ENCODE results near the gene TXNDC8.

TXNDC8 gene

DNA sequence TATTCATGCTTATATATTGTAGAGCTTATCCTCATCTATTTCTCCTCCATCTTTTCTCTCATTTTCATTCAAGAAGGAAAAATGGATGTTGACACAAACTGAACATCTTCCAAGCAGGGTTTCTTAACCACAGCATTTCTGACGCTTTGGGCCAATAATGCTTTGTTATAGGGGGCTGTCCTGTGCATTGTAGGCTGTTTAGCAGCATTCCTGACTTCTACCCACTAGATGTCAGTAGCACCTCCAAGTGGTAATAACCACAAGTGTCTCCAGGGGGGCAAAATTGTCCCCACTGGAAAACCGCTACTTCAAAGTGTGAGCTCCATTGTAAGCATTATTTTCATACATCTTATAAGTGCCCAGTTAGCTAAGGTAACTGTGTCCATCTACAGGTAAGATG is 2.6 kb upstream of the TXNDC8 start:
- no peaks in the 10 kb centered on the region for H3K9me2 ChIP-seq (replicated peaks; ENCODE audit: insufficient read depth, low read length)
- H4K20me1 ChIP-seq (ENCODE audit: low read depth, low read length), result no peaks in the 10 kb centered on the region
- no peak overlapping the region for H3K27ac ChIP-seq (ENCODE audit: low read depth, low read length)
- no peak overlapping the region for H2AFZ ChIP-seq (ENCODE audit: low read depth, low read length, severe bottlenecking)
- H3K4me3 ChIP-seq (ENCODE audit: insufficient read depth, low read length, poor library complexity, severe bottlenecking), result no peak overlapping the region
- H3F3A ChIP-seq (ENCODE audit: insufficient read depth), result no peaks in the 10 kb centered on the region
- no peaks in the 10 kb centered on the region for H3K79me2 ChIP-seq (ENCODE audit: insufficient read depth, low read length)
- TF ChIP-seq EZH2phosphoT487 (conservative IDR thresholded peaks at IDR 0.05; ENCODE audit: low read length) (no peak), CTCF (IDR thresholded peaks at IDR 0.05; ENCODE audit: insufficient read depth, low read length, poor library complexity, severe bottlenecking) (peak; percentile 17)
- H3K9me3 ChIP-seq (ENCODE audit: insufficient read depth, low read length), result no peaks in the 10 kb centered on the region
- H3K9ac ChIP-seq (ENCODE audit: low read length), result no peak overlapping the region
- H3K4me2 ChIP-seq (ENCODE audit: low read depth, low read length, poor library complexity, severe bottlenecking), result no peak overlapping the region
- H3K36me3 ChIP-seq (ENCODE audit: low read length), result no peaks in the 10 kb centered on the region
- H3K27me3 ChIP-seq (ENCODE audit: low read length), result no peaks in the 10 kb centered on the region

- no peak overlapping the region for H3K4me3 ChIP-seq (ENCODE audit: insufficient read depth, low read length, poor library complexity, severe bottlenecking)
- TF ChIP-seq EZH2phosphoT487 (conservative IDR thresholded peaks at IDR 0.05; ENCODE audit: low read length), result no peak
- TF ChIP-seq CTCF (IDR thresholded peaks at IDR 0.05; ENCODE audit: insufficient read depth, low read length, poor library complexity, severe bottlenecking), result no peak
- H3K4me2 ChIP-seq (ENCODE audit: low read depth, low read length, poor library complexity, severe bottlenecking), result no peak overlapping the region
- H3K36me3 ChIP-seq (ENCODE audit: low read length), result no peaks in the 10 kb centered on the region
- H3K9ac ChIP-seq (ENCODE audit: low read length), result no peak overlapping the region
- no peak overlapping the region for H3K27ac ChIP-seq (ENCODE audit: low read depth, low read length)
- H3F3A ChIP-seq (ENCODE audit: insufficient read depth), result no peaks in the 10 kb centered on the region
- H3K79me2 ChIP-seq (ENCODE audit: insufficient read depth, low read length), result no peaks in the 10 kb centered on the region
- H3K27me3 ChIP-seq (ENCODE audit: low read length), result no peaks in the 10 kb centered on the region
- no peaks in the 10 kb centered on the region for H4K20me1 ChIP-seq (ENCODE audit: low read depth, low read length)
- H3K9me3 ChIP-seq (ENCODE audit: insufficient read depth, low read length), result no peaks in the 10 kb centered on the region
- H3K9me2 ChIP-seq (replicated peaks; ENCODE audit: insufficient read depth, low read length), result no peaks in the 10 kb centered on the region
- H2AFZ ChIP-seq (ENCODE audit: low read depth, low read length, severe bottlenecking), result no peak overlapping the region
These were observed 480 bp upstream of the TXNDC8 start for GRCh38 chr9:110338143-110338542.

DNA sequence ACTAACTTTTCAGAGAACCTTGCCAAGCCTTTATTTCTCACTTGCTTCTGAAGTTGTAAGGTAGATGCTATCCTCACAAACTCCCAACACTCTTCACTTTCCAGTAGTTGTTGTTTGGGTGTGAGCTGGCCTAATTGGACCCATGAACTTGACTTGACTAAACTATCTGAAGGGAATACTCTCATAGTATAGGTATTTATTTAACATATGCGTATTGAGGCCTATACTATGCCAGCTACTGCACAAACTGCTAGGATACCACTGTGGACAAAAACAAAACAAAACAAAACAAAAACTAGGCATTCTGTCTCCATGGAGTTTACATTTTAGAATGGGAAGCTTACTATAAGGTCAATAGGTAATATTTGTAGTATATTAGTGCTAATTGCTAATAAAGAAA is 1.3 kb downstream of the TXNDC8 start:
- H3K4me3 ChIP-seq (ENCODE audit: insufficient read depth, low read length, poor library complexity, severe bottlenecking), result no peak overlapping the region
- no peaks in the 10 kb centered on the region for H3K9me2 ChIP-seq (replicated peaks; ENCODE audit: insufficient read depth, low read length)
- no peak overlapping the region for H3K4me2 ChIP-seq (ENCODE audit: low read depth, low read length, poor library complexity, severe bottlenecking)
- H3K27ac ChIP-seq (ENCODE audit: low read depth, low read length), result no peak overlapping the region
- no peak overlapping the region for H2AFZ ChIP-seq (ENCODE audit: low read depth, low read length, severe bottlenecking)
- H3K9me3 ChIP-seq (ENCODE audit: insufficient read depth, low read length), result no peaks in the 10 kb centered on the region
- no peaks in the 10 kb centered on the region for H3K36me3 ChIP-seq (ENCODE audit: low read length)
- no peak overlapping the region for H3K9ac ChIP-seq (ENCODE audit: low read length)
- H3K27me3 ChIP-seq (ENCODE audit: low read length), result no peaks in the 10 kb centered on the region
- TF ChIP-seq CTCF (IDR thresholded peaks at IDR 0.05; ENCODE audit: insufficient read depth, low read length, poor library complexity, severe bottlenecking) (no peak), EZH2phosphoT487 (conservative IDR thresholded peaks at IDR 0.05; ENCODE audit: low read length) (no peak)
- H3K79me2 ChIP-seq (ENCODE audit: insufficient read depth, low read length), result no peaks in the 10 kb centered on the region
- no peaks in the 10 kb centered on the region for H3F3A ChIP-seq (ENCODE audit: insufficient read depth)
- H4K20me1 ChIP-seq (ENCODE audit: low read depth, low read length), result no peaks in the 10 kb centered on the region

DNA sequence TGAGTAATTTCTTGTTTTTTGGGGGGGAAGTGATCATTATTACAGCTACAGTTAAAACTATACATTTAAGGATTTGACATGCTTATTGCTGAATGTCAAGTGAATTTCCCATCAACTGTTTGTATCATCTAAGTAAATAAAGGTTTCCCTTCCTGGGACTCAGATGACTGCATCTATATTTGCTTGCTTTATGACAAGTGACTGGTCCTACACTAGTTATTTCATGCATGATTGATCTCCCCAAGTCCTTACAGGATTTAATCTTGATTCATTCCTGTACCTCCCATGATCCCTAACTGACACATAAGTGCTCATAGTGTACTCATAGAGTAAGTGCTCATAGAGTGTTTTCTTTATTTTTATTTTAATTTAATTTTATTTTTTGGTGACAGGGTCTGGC is 2.8 kb downstream of the TXNDC8 start:
- Histone ChIP-seq H3K79me2 (ENCODE audit: insufficient read depth, low read length) (no peaks in the 10 kb centered on the region), H3K27ac (ENCODE audit: low read depth, low read length) (no peak overlapping the region), H3K9me2 (replicated peaks; ENCODE audit: insufficient read depth, low read length) (no peaks in the 10 kb centered on the region), H2AFZ (ENCODE audit: low read depth, low read length, severe bottlenecking) (no peak overlapping the region), H4K20me1 (ENCODE audit: low read depth, low read length) (no peaks in the 10 kb centered on the region), H3K9me3 (ENCODE audit: insufficient read depth, low read length) (no peaks in the 10 kb centered on the region), H3K4me2 (ENCODE audit: low read depth, low read length, poor library complexity, severe bottlenecking) (no peak overlapping the region), H3K27me3 (ENCODE audit: low read length) (no peaks in the 10 kb centered on the region), H3F3A (ENCODE audit: insufficient read depth) (no peaks in the 10 kb centered on the region), H3K36me3 (ENCODE audit: low read length) (no peaks in the 10 kb centered on the region), H3K9ac (ENCODE audit: low read length) (no peak overlapping the region), H3K4me3 (ENCODE audit: insufficient read depth, low read length, poor library complexity, severe bottlenecking) (no peak overlapping the region)
- TF ChIP-seq CTCF (IDR thresholded peaks at IDR 0.05; ENCODE audit: insufficient read depth, low read length, poor library complexity, severe bottlenecking) (no peak), EZH2phosphoT487 (conservative IDR thresholded peaks at IDR 0.05; ENCODE audit: low read length) (no peak)
